ENCODE measurements around the gene C3. TPM values are rescaled to one million over a fixed set of nuclear protein-coding genes. Genes with fewer than 3 reads are reported as not detected.
A peak's percentile ranks its signal among the peaks of the same experiment; 100 is the strongest.

Gene C3
- total and polyA plus RNA-seq, 2 of the 13 experiments (the other 11 are each of a cell fraction or from before 2014, with no cell fraction given): 1,455 to 6,272 TPM

DNA sequence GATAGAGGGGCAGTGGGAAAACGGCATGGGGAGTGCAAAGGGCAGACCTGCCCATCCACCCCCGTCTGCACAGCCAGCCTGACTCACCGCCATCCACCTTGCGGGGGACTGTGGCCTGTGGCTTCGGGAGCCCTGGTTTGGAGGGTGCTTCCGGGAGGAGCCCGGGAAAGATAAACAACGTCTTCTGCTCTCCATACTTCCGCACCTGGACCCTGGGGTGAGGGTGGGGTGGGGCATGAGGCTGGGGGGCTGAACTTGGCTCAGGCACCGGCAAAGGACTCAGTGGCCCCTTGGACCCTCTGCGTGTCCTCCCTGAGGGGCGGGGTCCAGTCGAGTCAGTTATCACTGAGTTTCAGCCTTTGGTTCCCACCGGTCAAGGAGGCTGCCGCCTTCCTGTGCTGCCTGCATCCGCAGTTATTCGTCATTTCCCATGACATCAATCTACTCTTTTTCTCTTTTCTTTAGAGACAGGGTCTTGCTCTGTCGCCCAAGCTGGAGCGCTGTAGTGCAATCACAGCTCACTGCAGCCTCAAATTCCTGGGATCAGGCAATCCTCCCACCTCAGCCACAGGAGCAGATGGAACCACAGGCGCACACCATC, 13.7 kb upstream of the C3 start (continued):
- TF ChIP-seq, protein P1, sequence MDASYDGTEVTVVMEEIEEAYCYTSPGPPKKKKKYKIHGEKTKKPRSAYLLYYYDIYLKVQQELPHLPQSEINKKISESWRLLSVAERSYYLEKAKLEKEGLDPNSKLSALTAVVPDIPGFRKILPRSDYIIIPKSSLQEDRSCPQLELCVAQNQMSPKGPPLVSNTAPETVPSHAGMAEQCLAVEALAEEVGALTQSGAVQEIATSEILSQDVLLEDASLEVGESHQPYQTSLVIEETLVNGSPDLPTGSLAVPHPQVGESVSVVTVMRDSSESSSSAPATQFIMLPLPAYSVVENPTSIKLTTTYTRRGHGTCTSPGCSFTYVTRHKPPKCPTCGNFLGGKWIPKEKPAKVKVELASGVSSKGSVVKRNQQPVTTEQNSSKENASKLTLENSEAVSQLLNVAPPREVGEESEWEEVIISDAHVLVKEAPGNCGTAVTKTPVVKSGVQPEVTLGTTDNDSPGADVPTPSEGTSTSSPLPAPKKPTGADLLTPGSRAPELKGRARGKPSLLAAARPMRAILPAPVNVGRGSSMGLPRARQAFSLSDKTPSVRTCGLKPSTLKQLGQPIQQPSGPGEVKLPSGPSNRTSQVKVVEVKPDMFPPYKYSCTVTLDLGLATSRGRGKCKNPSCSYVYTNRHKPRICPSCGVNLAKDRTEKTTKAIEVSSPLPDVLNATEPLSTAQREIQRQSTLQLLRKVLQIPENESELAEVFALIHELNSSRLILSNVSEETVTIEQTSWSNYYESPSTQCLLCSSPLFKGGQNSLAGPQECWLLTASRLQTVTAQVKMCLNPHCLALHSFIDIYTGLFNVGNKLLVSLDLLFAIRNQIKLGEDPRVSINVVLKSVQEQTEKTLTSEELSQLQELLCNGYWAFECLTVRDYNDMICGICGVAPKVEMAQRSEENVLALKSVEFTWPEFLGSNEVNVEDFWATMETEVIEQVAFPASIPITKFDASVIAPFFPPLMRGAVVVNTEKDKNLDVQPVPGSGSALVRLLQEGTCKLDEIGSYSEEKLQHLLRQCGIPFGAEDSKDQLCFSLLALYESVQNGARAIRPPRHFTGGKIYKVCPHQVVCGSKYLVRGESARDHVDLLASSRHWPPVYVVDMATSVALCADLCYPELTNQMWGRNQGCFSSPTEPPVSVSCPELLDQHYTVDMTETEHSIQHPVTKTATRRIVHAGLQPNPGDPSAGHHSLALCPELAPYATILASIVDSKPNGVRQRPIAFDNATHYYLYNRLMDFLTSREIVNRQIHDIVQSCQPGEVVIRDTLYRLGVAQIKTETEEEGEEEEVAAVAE (CRISPR knock-in tag; IDR thresholded peaks at IDR 0.05; ENCODE audit: borderline replicate concordance): 0 out of 2 replicates have a peak, but pooled peaks have one; percentile 18
- TF ChIP-seq ZBTB20 (CRISPR knock-in tag; IDR thresholded peaks at IDR 0.05; ENCODE audit: borderline replicate concordance, low read depth): no peak
- TF ChIP-seq, protein P2, sequence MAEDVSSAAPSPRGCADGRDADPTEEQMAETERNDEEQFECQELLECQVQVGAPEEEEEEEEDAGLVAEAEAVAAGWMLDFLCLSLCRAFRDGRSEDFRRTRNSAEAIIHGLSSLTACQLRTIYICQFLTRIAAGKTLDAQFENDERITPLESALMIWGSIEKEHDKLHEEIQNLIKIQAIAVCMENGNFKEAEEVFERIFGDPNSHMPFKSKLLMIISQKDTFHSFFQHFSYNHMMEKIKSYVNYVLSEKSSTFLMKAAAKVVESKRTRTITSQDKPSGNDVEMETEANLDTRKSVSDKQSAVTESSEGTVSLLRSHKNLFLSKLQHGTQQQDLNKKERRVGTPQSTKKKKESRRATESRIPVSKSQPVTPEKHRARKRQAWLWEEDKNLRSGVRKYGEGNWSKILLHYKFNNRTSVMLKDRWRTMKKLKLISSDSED (CRISPR knock-in tag; IDR thresholded peaks at IDR 0.05): no peak
- no peak for TF ChIP-seq ZNF264 (CRISPR knock-in tag; IDR thresholded peaks at IDR 0.05)
- no peak for TF ChIP-seq BHLHE40 (IDR thresholded peaks at IDR 0.05; ENCODE audit: low read length)
- no peak for TF ChIP-seq DPF2 (CRISPR knock-in tag; IDR thresholded peaks at IDR 0.05; ENCODE audit: borderline replicate concordance, low read depth)
- TF ChIP-seq ZNF556 (CRISPR knock-in tag; IDR thresholded peaks at IDR 0.05; ENCODE audit: borderline replicate concordance): no peak
- no peak for TF ChIP-seq MAFG (CRISPR knock-in tag; IDR thresholded peaks at IDR 0.05)
- no peak for TF ChIP-seq ZNF879 (CRISPR knock-in tag; IDR thresholded peaks at IDR 0.05)
- TF ChIP-seq ZNF563 (CRISPR knock-in tag; IDR thresholded peaks at IDR 0.05): no peak
- TF ChIP-seq ZBTB7A (CRISPR knock-in tag; IDR thresholded peaks at IDR 0.05): peak; percentile 18; the same call in 1 of the 2 replicates
- no peak for TF ChIP-seq ZFY (CRISPR knock-in tag; IDR thresholded peaks at IDR 0.05)
- no peak for TF ChIP-seq KLF12 (CRISPR knock-in tag; IDR thresholded peaks at IDR 0.05; ENCODE audit: borderline replicate concordance)
- TF ChIP-seq, protein P3, sequence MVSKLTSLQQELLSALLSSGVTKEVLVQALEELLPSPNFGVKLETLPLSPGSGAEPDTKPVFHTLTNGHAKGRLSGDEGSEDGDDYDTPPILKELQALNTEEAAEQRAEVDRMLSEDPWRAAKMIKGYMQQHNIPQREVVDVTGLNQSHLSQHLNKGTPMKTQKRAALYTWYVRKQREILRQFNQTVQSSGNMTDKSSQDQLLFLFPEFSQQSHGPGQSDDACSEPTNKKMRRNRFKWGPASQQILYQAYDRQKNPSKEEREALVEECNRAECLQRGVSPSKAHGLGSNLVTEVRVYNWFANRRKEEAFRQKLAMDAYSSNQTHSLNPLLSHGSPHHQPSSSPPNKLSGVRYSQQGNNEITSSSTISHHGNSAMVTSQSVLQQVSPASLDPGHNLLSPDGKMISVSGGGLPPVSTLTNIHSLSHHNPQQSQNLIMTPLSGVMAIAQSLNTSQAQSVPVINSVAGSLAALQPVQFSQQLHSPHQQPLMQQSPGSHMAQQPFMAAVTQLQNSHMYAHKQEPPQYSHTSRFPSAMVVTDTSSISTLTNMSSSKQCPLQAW (CRISPR knock-in tag; IDR thresholded peaks at IDR 0.05): peak; percentile 74
- no peak for TF ChIP-seq ZNF230 (CRISPR knock-in tag; IDR thresholded peaks at IDR 0.05)
- TF ChIP-seq, protein P4, sequence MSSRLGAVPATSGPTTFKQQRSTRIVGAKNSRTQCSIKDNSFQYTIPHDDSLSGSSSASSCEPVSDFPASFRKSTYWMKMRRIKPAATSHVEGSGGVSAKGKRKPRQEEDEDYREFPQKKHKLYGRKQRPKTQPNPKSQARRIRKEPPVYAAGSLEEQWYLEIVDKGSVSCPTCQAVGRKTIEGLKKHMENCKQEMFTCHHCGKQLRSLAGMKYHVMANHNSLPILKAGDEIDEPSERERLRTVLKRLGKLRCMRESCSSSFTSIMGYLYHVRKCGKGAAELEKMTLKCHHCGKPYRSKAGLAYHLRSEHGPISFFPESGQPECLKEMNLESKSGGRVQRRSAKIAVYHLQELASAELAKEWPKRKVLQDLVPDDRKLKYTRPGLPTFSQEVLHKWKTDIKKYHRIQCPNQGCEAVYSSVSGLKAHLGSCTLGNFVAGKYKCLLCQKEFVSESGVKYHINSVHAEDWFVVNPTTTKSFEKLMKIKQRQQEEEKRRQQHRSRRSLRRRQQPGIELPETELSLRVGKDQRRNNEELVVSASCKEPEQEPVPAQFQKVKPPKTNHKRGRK (CRISPR knock-in tag; IDR thresholded peaks at IDR 0.05): no peak
- TF ChIP-seq ESRRA (CRISPR knock-in tag; IDR thresholded peaks at IDR 0.05; ENCODE audit: low read depth): 0 out of 2 replicates have a peak, but pooled peaks have one; percentile 19
- no peak for TF ChIP-seq CC2D1A (CRISPR knock-in tag; IDR thresholded peaks at IDR 0.05)
- TF ChIP-seq KAT8 (CRISPR knock-in tag; IDR thresholded peaks at IDR 0.05): peak; percentile 61
- no peak for TF ChIP-seq ZNF30 (CRISPR knock-in tag; IDR thresholded peaks at IDR 0.05)
- no peak for TF ChIP-seq ZNF44 (CRISPR knock-in tag; IDR thresholded peaks at IDR 0.05)
